DOHH2 (cell line): ENCODE measurements around the gene PRKCE.

Experiments used
- EZH2phosphoT487 ChIP-seq: fragments of 200-600 bp; sonication (generic); IDR thresholded peaks from 2 replicates; pipeline ENCODE4 v1.6.1; 2017; ENCODE audit warnings: borderline replicate concordance, mild to moderate bottlenecking, antibody characterized with exemption, low read length, moderate library complexity, mixed read lengths
- TF ChIP-seq, protein P1 (sequence below): fragments of 200-600 bp; sonication (generic); IDR thresholded peaks from one replicate; pipeline ENCODE4 v1.5.1; 2014; ENCODE audit warnings: antibody characterized with exemption, mild to moderate bottlenecking, low read depth, low read length; ENCODE audit not compliant: poor library complexity, severe bottlenecking

DNA sequence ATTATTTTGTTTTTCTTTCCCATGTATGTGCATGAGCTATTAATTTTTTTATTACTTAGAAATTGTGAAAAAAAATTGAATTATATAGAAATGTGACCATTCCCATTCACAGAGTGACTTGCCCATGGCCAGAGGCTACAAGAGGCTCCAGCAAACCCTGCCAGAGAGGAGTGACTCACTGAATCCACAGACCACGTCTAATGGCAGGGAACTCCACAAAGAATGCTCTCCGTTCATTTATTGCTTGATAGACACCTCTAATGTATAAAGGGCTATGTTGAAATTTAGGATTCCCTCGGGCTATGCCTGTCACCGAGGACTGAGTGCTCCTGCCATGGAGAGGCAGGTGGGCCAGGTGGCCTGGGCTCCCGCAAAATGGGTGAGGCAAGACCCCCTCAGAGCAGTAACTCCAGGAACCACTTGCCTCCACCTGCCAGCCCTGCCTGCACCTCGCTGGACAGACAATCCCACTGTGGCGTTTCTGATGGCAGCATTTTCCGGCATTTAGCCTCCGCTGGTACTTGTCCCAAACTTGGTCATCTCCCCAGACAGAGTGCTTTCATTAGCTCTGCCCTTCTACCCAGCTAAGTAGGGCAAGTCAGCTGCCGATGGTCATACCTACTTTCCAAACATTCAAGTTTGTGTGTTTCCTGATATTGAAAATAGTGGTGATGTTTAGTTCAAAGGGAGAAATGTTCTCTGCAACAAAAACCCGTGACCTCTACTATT lies 200.3 kb downstream of the PRKCE start:
- TF ChIP-seq, protein P1, sequence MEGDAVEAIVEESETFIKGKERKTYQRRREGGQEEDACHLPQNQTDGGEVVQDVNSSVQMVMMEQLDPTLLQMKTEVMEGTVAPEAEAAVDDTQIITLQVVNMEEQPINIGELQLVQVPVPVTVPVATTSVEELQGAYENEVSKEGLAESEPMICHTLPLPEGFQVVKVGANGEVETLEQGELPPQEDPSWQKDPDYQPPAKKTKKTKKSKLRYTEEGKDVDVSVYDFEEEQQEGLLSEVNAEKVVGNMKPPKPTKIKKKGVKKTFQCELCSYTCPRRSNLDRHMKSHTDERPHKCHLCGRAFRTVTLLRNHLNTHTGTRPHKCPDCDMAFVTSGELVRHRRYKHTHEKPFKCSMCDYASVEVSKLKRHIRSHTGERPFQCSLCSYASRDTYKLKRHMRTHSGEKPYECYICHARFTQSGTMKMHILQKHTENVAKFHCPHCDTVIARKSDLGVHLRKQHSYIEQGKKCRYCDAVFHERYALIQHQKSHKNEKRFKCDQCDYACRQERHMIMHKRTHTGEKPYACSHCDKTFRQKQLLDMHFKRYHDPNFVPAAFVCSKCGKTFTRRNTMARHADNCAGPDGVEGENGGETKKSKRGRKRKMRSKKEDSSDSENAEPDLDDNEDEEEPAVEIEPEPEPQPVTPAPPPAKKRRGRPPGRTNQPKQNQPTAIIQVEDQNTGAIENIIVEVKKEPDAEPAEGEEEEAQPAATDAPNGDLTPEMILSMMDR, result no peak
- no peak for TF ChIP-seq EZH2phosphoT487
